OCI-LY3 (cell line): ENCODE data around the gene RPL35A.

Experiments used
- H2AFZ ChIP-seq: fragments of 200-600, 300-600 bp; shearing (Covaris generic); 2 replicates; pipeline ENCODE4 v1.6.0; 2014; ENCODE audit warnings: antibody characterized with exemption, low read depth, low read length
- H3K27ac ChIP-seq: fragments of 200-600, 300-600 bp; sonication (generic); 2 replicates; pipeline ENCODE4 v1.5.1; 2014; ENCODE audit warnings: mild to moderate bottlenecking, low read length, moderate library complexity, mixed read lengths
- H3K27me3 ChIP-seq: fragments of 200-600, 300-600 bp; sonication (generic); 2 replicates; pipeline ENCODE4 v1.6.1; 2014; ENCODE audit warnings: low read depth, low read length, mixed read lengths
- H3K36me3 ChIP-seq: fragments of 200-600, 300-600 bp; sonication (generic); replicated peaks from 2 replicates; pipeline ENCODE3; 2014; ENCODE audit warnings: low read depth, low read length, mixed read lengths
- H3K4me1 ChIP-seq: fragments of 300-600, 200-600 bp; sonication (generic); 2 replicates; pipeline ENCODE4 v1.6.1; 2014; ENCODE audit warnings: low read length, mixed read lengths
- H3K4me2 ChIP-seq: fragments of 200-600, 300-600 bp; sonication (generic); 2 replicates; pipeline ENCODE4 v1.6.1; 2014; ENCODE audit warnings: low read length, mixed read lengths
- H3K4me3 ChIP-seq: fragments of 300-600, 200-600 bp; sonication (generic); 2 replicates; pipeline ENCODE4 v1.5.1; 2014; ENCODE audit warnings: antibody characterized with exemption, mild to moderate bottlenecking, low read length, moderate library complexity
- H3K79me2 ChIP-seq: fragments of 300-600, 200-600 bp; shearing (Covaris generic); 2 replicates; pipeline ENCODE4 v1.6.1; 2014; ENCODE audit warnings: mild to moderate bottlenecking, low read length, mixed read lengths
- H3K9ac ChIP-seq: fragments of 300-600, 200-600 bp; shearing (Covaris generic); 2 replicates; pipeline ENCODE4 v1.6.0; 2014; ENCODE audit warnings: mild to moderate bottlenecking, low read length, moderate library complexity
- H3K9me3 ChIP-seq: fragments of 200-600, 300-600 bp; shearing (Covaris generic); 2 replicates; pipeline ENCODE4 v1.6.1; 2014; ENCODE audit warnings: low read length, mixed read lengths; ENCODE audit not compliant: insufficient read depth
- H4K20me1 ChIP-seq: fragments of 200-600, 300-600 bp; sonication (generic); 2 replicates; pipeline ENCODE4 v1.6.1; 2016; ENCODE audit warnings: low read length, mixed read lengths; ENCODE audit not compliant: insufficient read depth
- EZH2phosphoT487 ChIP-seq: fragments of 200-600 bp; shearing (Covaris generic); IDR thresholded peaks from 2 replicates; pipeline ENCODE4 v1.6.1; 2018; ENCODE audit warnings: antibody characterized with exemption, mixed run types, low read depth
- TF ChIP-seq, protein P1 (sequence below): fragments of 200-600, 300-600 bp; sonication (generic); IDR thresholded peaks from 2 replicates; pipeline ENCODE4 v1.5.1; 2014; ENCODE audit warnings: antibody characterized with exemption, low read length, low read depth

RPL35A gene

DNA sequence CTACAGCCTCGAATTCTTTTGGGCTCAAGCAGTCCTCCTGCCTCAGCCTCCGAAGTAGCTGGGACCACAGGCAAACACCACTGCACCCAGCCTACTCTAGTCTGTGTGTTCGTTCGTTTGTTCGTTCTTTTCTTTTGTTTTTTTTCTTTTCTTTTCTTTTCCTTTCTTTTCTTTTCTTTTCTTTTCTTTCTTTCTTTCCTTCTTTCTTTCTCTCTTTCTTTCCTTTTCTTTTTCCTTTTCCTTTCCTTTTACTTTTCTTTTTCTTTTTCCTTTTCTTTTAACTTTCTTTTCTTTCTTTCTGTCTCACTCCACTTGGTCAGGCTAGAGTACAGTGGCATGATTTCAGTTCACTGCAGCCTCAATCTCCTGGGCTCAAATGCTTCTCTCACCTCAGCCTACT lies 46.9 kb downstream of the RPL35A start:
- H3K27ac ChIP-seq = no peak overlapping the region
- H3K79me2 ChIP-seq = no peaks in the 10 kb centered on the region
- no peak overlapping the region for H2AFZ ChIP-seq
- no peaks in the 10 kb centered on the region for H3K36me3 ChIP-seq
- no peaks in the 10 kb centered on the region for H3K9me3 ChIP-seq
- no peak overlapping the region for H3K9ac ChIP-seq
- H3K27me3 ChIP-seq = no peaks in the 10 kb centered on the region
- H3K4me2 ChIP-seq = no peak overlapping the region
- TF ChIP-seq, protein P1, sequence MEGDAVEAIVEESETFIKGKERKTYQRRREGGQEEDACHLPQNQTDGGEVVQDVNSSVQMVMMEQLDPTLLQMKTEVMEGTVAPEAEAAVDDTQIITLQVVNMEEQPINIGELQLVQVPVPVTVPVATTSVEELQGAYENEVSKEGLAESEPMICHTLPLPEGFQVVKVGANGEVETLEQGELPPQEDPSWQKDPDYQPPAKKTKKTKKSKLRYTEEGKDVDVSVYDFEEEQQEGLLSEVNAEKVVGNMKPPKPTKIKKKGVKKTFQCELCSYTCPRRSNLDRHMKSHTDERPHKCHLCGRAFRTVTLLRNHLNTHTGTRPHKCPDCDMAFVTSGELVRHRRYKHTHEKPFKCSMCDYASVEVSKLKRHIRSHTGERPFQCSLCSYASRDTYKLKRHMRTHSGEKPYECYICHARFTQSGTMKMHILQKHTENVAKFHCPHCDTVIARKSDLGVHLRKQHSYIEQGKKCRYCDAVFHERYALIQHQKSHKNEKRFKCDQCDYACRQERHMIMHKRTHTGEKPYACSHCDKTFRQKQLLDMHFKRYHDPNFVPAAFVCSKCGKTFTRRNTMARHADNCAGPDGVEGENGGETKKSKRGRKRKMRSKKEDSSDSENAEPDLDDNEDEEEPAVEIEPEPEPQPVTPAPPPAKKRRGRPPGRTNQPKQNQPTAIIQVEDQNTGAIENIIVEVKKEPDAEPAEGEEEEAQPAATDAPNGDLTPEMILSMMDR = no peak
- TF ChIP-seq EZH2phosphoT487 = no peak
- H3K4me3 ChIP-seq = no peak overlapping the region
- H4K20me1 ChIP-seq = no peaks in the 10 kb centered on the region
- no peaks in the 10 kb centered on the region for H3K4me1 ChIP-seq

DNA sequence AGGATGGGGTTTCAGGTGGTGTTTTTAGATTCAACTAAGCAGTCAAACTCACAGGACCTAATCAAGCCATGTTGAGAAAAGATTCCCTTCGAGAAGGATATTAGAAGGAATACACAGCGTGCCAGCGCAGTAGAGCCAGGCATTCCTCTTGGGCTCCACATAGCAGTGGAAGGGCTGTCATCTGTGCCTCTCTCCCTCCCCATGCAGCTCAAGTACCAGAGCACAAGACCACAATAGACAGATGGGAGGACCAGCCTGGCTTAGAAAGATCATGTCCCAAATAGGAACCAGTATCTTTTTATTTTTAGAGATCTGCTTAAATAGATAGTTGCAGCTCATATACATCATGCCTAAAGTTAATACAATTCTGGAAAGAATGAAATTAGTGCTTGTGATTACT lies 47.9 kb downstream of the RPL35A start:
- no peak overlapping the region for H3K9ac ChIP-seq
- no peaks in the 10 kb centered on the region for H4K20me1 ChIP-seq
- H3K4me1 ChIP-seq = no peaks in the 10 kb centered on the region
- no peaks in the 10 kb centered on the region for H3K27me3 ChIP-seq
- H3K4me2 ChIP-seq = no peak overlapping the region
- no peak overlapping the region for H3K4me3 ChIP-seq
- no peaks in the 10 kb centered on the region for H3K9me3 ChIP-seq
- H3K79me2 ChIP-seq = no peaks in the 10 kb centered on the region
- no peak overlapping the region for H3K27ac ChIP-seq
- no peak for TF ChIP-seq EZH2phosphoT487
- H2AFZ ChIP-seq = no peak overlapping the region
- H3K36me3 ChIP-seq = no peaks in the 10 kb centered on the region
